GM12878 (cell line): ENCODE data around the gene MDGA2. TPM values are rescaled to one million over a fixed set of nuclear protein-coding genes. Genes with fewer than 3 reads are reported as not detected.
A peak's percentile ranks its signal among the peaks of the same experiment; 100 is the strongest.

Experiments
- ATAC-seq: fragments of 200-7000 bp; cut with Tn5 transposase; 3 replicates; pipeline ENCODE4 v1.9.1; 2020; ENCODE audit warnings: mild to moderate bottlenecking, moderate library complexity
- BruUV-seq: library from RNA; stranded (reverse); fragments of 400-500 nt; replicated peaks from 2 replicates; lab custom pipeline; 2021; lab: Mats Ljungman, UMichigan
- CTCF ChIA-PET: fragments of 300-600 bp; sonication (Branson Sonifier 250); formaldehyde crosslinking; extraction: SDS; loops from one replicate; lab custom pipeline; 2021; ENCODE audit warnings: inconsistent platforms; lab: Yijun Ruan, JAX
- POLR2A ChIA-PET: fragments of 350-600 bp; formaldehyde crosslinking; extraction: SDS; loops from one replicate; lab custom pipeline; 2021; ENCODE audit warnings: inconsistent platforms; lab: Charles Lee
- RAD21 ChIA-PET: fragments of 300-600 bp; sonication (Branson Sonifier 250); formaldehyde crosslinking; loops from one replicate; lab custom pipeline; 2023; ENCODE audit warnings: antibody characterized with exemption; ENCODE audit not compliant: unreplicated experiment; lab: Charles Lee
- SMC1A ChIA-PET: fragments of 300-600 bp; sonication (Branson Sonifier 250); formaldehyde crosslinking; loops from one replicate; lab custom pipeline; 2023; ENCODE audit not compliant: unreplicated experiment, uncharacterized antibody; lab: Charles Lee
- DNase-seq: peaks from one replicate; pipeline ENCODE4 v3.0.0-alpha.2; 2011; ENCODE audit warnings: low read depth, low spot score
- FAIRE-seq: peaks from 3 replicates; lab custom pipeline; 2011; peaks lifted over from hg19 to GRCh38; lab: Jason Lieb, UNC
- H2AFZ ChIP-seq: 2 replicates; pipeline ENCODE4 v1.6.0; 2011; ENCODE audit warnings: low read depth, low read length, control low read depth; ENCODE audit not compliant: control insufficient read depth
- H3K27ac ChIP-seq: 2 replicates; pipeline ENCODE4 v1.5.1; 2011; ENCODE audit warnings: control low read depth; ENCODE audit not compliant: control insufficient read depth, insufficient read depth
- H3K27me3 ChIP-seq, 2 experiments: replicated peaks in 1 of 2; 2 replicates each; pipeline versions ENCODE4 v1.6.0 to v1.6.1; 2011; ENCODE audit warnings: low read length in 1 of 2; ENCODE audit not compliant: control insufficient read depth in 2 of 2, insufficient read depth in 2 of 2
- H3K36me3 ChIP-seq, 2 experiments: 2 replicates each; pipeline ENCODE4 v1.5.1; 2011; ENCODE audit warnings: low read length in 1 of 2; ENCODE audit not compliant: control insufficient read depth in 2 of 2, insufficient read depth in 2 of 2
- H3K4me1 ChIP-seq: 2 replicates; pipeline ENCODE4 v1.6.1; 2011; ENCODE audit warnings: mild to moderate bottlenecking, low read length, moderate library complexity, mixed read lengths; ENCODE audit not compliant: control insufficient read depth, insufficient read depth
- H3K4me2 ChIP-seq: 2 replicates; pipeline ENCODE4 v1.6.0; 2011; ENCODE audit warnings: control low read depth; ENCODE audit not compliant: control insufficient read depth, insufficient read depth
- H3K4me3 ChIP-seq: fragments of 200-600 bp; sonication (generic); 2 replicates; pipeline ENCODE4 v1.5.1; 2016
- H3K79me2 ChIP-seq: 2 replicates; pipeline ENCODE4 v1.6.0; 2011; ENCODE audit warnings: low read length; ENCODE audit not compliant: control insufficient read depth, insufficient read depth
- H3K9ac ChIP-seq: 2 replicates; pipeline ENCODE4 v1.8.0; 2011; ENCODE audit warnings: low read length, control low read depth, mixed read lengths; ENCODE audit not compliant: control insufficient read depth, insufficient read depth
- H3K9me3 ChIP-seq: replicated peaks from 3 replicates; pipeline ENCODE4 v1.5.1; 2011; ENCODE audit warnings: mild to moderate bottlenecking, low read length; ENCODE audit not compliant: control insufficient read depth, insufficient read depth
- H4K20me1 ChIP-seq: 2 replicates; pipeline ENCODE4 v1.6.0; 2011; ENCODE audit not compliant: control insufficient read depth, insufficient read depth
- CBX5 ChIP-seq: sonication (generic); IDR thresholded peaks from 2 replicates; pipeline ENCODE4 v1.6.1; 2016; ENCODE audit warnings: low read depth, moderate library complexity, mild to moderate bottlenecking, inconsistent platforms
- EGR1 ChIP-seq, 2 experiments: IDR thresholded peaks; 1 replicate in 1 of 2; 2 replicates in 1 of 2; pipeline ENCODE4 v1.6.1; 2011 to 2012; ENCODE audit warnings: low read depth in 2 of 2, low read length in 2 of 2, borderline replicate concordance in 1 of 2, mild to moderate bottlenecking in 1 of 2, moderate library complexity in 1 of 2
- IKZF2 ChIP-seq, 2 experiments: fragments of 450-650 bp; IDR thresholded peaks; 2 replicates each; pipeline ENCODE4 v1.6.1; 2017; ENCODE audit warnings: mild to moderate bottlenecking in 2 of 2, moderate library complexity in 2 of 2
- IRF3 ChIP-seq: fragments of 450-650 bp; IDR thresholded peaks from 2 replicates; pipeline ENCODE4 v1.6.1; 2014; ENCODE audit warnings: mild to moderate bottlenecking
- IRF5 ChIP-seq: fragments of 450-650 bp; IDR thresholded peaks from 2 replicates; pipeline ENCODE4 v1.6.1; 2017; ENCODE audit warnings: borderline replicate concordance
- JUND ChIP-seq: IDR thresholded peaks from 2 replicates; pipeline ENCODE4 v1.6.1; 2012; ENCODE audit warnings: low read depth, mild to moderate bottlenecking, low read length, improper control_type of control experiment, moderate library complexity
- NFYA ChIP-seq: IDR thresholded peaks from 2 replicates; pipeline ENCODE4 v1.6.1; 2011; ENCODE audit warnings: low read depth, mild to moderate bottlenecking, low read length, improper control_type of control experiment, borderline replicate concordance
- NR2F1 ChIP-seq: fragments of 450-650 bp; conservative IDR thresholded peaks from 2 replicates; pipeline ENCODE4 v1.6.1; 2017; ENCODE audit warnings: mild to moderate bottlenecking
- RBBP5 ChIP-seq: fragments of 200-600 bp; sonication (generic); conservative IDR thresholded peaks from 2 replicates; pipeline ENCODE4 v1.6.1; 2016
- RELB ChIP-seq: fragments of 450-650 bp; IDR thresholded peaks from 2 replicates; pipeline ENCODE4 v1.6.1; 2017; ENCODE audit warnings: low read depth, mild to moderate bottlenecking, moderate library complexity
- TBL1XR1 ChIP-seq: IDR thresholded peaks from 2 replicates; pipeline ENCODE4 v1.6.1; 2012; ENCODE audit warnings: low read depth, low read length, improper control_type of control experiment
- ZBTB4 ChIP-seq: fragments of 450-650 bp; formaldehyde crosslinking; IDR thresholded peaks from 2 replicates; pipeline ENCODE4 v1.4.0; 2022; ENCODE audit warnings: mild to moderate bottlenecking, moderate library complexity
- WGBS: methylation state at CpG from one replicate; pipeline ENCODE4 v1.1.6; 2016; ENCODE audit warnings: low lambda C conversion rate; ENCODE audit not compliant: insufficient replicate concordance, insufficient coverage; ENCODE audit errors: missing lambda C conversion rate; 5-methylcytosine and 5-hydroxymethylcytosine counted together
- in situ Hi-C: fragments of 300-500 bp; cut with MboI; formaldehyde crosslinking; loops from 9 replicates; pipeline ENCODE4 v1.14.3; 2018; ENCODE audit warnings: mixed read lengths
- intact Hi-C: fragments of 100-400 bp; cut with micrococcal nuclease; formaldehyde crosslinking; loops from one replicate; pipeline ENCODE4 v1.14.2; 2022; ENCODE audit not compliant: unreplicated experiment
- polyA plus RNA-seq, 11 experiments: library from polyadenylated mRNA; depleted of rRNA in 4 of 11; unstranded in 6 of 11; stranded (reverse) in 5 of 11; fragments of >200 nt; fragmentation: Nextera tagmentation in 4 of 11; fragmentation: Illumina TruSeq in 1 of 11; extraction: Ambion mirVana in 4 of 11; extraction: Trizol in 1 of 11; gene quantifications; 1 replicate in 1 of 11; 2 replicates in 10 of 11; pipeline versions ENCODE4 v1.2.1 to v1.2.3, GENCODE V29; 2011 to 2016; ENCODE audit warnings: inconsistent platforms in 2 of 11, missing spikeins in 2 of 11, low read depth in 1 of 11
- total RNA-seq, 4 experiments: library from RNA; depleted of rRNA in 3 of 4; stranded (reverse); fragments of >200 nt in 3 of 4; fragmentation: Illumina TruSeq in 1 of 4; extraction: Trizol in 1 of 4; gene quantifications; 2 replicates each; pipeline versions ENCODE4 v1.2.1 to v1.2.3, GENCODE V29; 2013 to 2021

Gene MDGA2
- total and polyA plus RNA-seq, 10 of the 15 experiments (the other 5 are each of a cell fraction or from before 2014, with no cell fraction given): not detected

GRCh38 chr14:47606566-47606965 lies 68.8 kb downstream of the MDGA2 start (continued):
- no peak for TF ChIP-seq NR2F1
- TF ChIP-seq IKZF2 (IDR thresholded peaks at IDR 0.05): no peak
- no peak for TF ChIP-seq CBX5
- TF ChIP-seq NFYA: no peak
- no peak for TF ChIP-seq TBL1XR1
- TF ChIP-seq RBBP5: no peak

GRCh38 chr14:47596860-47597259 lies 78.5 kb downstream of the MDGA2 start:
- FAIRE-seq: no peak

More at GRCh38 chr14:47596860-47597259, 78.5 kb downstream of the MDGA2 start:
- Histone ChIP-seq H4K20me1 (no peaks in the 10 kb centered on the region), H3K4me3 (no peak overlapping the region), H2AFZ (no peak overlapping the region), H3K4me1 (no peaks in the 10 kb centered on the region), H3K9ac (no peak overlapping the region), H3K27ac (no peak overlapping the region), H3K36me3 (no peaks in the 10 kb centered on the region), H3K4me2 (no peak overlapping the region), H3K79me2 (no peaks in the 10 kb centered on the region), H3K27me3 (no peaks in the 10 kb centered on the region), H3K9me3 (no peaks in the 10 kb centered on the region; the same call in 2 of the 3 replicates)
- in situ Hi-C loops: no loop called here
- DNase-seq (no peak), ATAC-seq (peak; percentile 74)
- TF ChIP-seq ZBTB4 (CRISPR knock-in tag) (no peak), RBBP5 (no peak), IRF5 (no peak), IRF3 (no peak), EGR1 (IDR thresholded peaks at IDR 0.05; ENCODE audit: borderline replicate concordance in 1 of 2, low read depth in 2 of 2, low read length in 2 of 2) (no peak), RELB (no peak), JUND (no peak)
- BruUV-seq: no TSS peak
- SMC1A ChIA-PET: interaction anchor here (1.0 kb wide), 1 partner anchor 16 kb away, joined by 5 read pairs; no protein-coding TSS in a partner anchor
- intact Hi-C loops: no loop called here
- CTCF ChIA-PET: no interaction called here
- WGBS: 20% methylated on average over 2 of the region's 2 CpGs
- RAD21 ChIA-PET: no interaction called here
- POLR2A ChIA-PET: no interaction called here
